Activated CD4-positive, alpha-beta T cell treated with anti-CD3 and anti-CD28 coated beads, Interleukin-2, Interleukin-4, amounts not matched to agents 100 ng/mL and 50 ng/mL, durations not matched to agents 16 hours and 8 hours (primary cell): ENCODE results near the gene CTXN3.
"Not testable (repeated sequence)": the region's sequence is repeated elsewhere in the genome, so short reads cannot be mapped to it uniquely, and the experiment has no call there.

Source experiments
- DNase-seq: peaks from one replicate; pipeline ENCODE4 v3.0.0-alpha.2; 2020; ENCODE audit warnings: low spot score

The CTXN3 gene

DNA sequence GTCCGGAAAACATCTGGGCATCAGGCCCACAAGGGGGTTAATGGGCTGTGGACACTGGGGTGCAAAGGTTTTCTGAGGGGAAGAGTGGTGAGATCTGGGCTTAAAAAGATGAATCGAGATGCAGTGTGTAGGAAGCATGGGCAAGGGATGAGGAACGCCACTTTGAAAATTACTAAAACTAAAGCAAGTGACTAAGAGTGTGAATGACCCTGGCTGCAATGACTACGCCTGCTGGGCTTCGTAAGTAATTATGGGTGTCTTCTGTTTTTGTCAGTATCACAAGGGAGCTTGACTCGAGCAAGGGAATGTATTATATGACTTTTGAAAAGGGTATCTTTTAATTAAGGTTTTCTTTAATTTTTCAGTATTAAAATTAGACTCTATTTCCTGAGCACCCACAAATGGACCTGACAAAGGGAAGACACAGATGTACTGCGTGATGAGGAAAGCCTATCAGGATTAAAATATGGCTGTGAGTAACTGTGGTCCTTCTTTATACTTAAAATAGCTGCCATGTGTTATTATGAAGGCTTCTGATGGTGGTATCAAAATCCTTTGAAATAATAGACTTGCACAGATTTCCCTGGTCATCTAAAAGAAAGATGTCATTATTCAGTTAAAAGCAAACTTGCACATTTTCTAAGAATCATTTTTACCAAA lies 4.2 kb downstream of the CTXN3 start:
- DNase-seq: no peak

GRCh38 chr5:127656825-127657224 lies 7.9 kb downstream of the CTXN3 start:
- DNase-seq: no peak

DNA sequence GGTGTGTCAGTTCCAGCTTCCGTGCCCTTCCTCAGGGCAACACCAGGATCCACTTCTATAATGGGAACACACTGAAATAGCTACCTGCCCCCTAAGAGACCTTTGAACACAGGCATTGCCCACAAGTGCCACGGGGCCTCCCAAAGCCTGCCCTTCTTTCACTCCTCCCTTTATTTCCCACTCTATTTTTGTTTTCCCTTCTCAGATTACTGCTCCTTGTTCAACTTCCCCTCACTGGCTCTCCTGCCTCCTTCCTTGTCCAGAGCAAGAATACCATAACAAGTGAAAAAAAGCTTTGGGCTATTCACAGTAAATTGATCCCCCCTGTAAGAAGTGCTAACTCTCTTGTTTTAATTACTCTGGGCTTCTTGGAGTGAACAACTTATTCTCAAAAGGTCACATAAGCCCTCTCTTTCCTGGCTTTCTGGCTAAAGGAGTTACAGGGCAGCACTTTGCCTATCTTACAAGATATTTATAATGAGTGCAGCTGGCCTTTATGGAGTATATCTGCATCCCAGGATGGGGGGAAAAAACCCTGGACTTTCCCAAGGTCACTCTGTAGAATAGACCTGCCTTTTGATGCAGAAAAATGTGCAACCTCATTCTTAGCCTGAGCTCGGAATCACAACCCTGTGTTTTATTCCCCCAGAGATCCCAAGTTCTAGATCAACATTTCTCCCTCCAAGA lies 11.3 kb downstream of the CTXN3 start:
- no peak for DNase-seq

DNA sequence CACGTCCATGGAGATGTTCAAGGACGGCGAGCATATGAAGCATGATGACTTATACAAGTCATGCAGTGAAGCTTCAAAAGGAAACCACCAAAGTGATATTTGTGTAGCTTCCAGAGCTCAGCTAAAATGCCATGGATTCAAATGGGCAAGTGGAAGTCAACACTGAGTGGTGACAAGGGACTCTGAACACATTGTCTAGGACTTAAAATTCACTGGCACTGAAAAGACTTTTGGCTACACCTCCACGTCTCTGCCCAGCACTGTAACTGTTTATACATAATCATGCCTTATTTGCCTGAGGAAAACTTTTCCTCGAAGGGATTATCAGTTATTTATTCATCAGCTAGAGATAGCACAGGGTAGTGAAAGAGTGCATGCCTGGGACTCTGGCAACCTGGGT lies 15.2 kb downstream of the CTXN3 start:
- no peak for DNase-seq

- DNase-seq: no peak
These were observed 16.8 kb downstream of the CTXN3 start for GRCh38 chr5:127665641-127666040.

- no peak for DNase-seq
These were observed 17.3 kb downstream of the CTXN3 start for GRCh38 chr5:127666043-127666716.

DNA sequence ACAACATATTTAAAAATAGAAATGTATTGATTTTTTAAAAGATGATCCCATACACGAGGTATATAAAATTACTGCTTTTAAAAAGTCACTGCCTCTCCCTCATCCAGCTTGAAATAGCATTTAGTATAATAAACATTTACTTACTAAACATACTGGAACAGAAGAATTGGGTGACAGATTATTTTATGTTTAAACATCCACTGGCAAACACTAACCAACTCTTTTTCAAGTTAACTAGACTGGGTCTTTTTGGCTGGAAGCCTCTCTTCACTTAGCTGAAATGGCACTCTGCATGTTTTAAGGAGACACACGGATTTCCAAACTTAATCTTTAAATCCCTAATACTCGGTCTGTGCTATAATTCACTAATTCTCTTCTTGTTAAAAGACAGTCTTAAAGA lies 19.0 kb downstream of the CTXN3 start:
- no peak for DNase-seq

- no peak for DNase-seq
These were observed 22.3 kb downstream of the CTXN3 start for GRCh38 chr5:127671218-127671617.

- no peak for DNase-seq
These were observed 24.4 kb downstream of the CTXN3 start for GRCh38 chr5:127673117-127673800.

- not testable (repeated sequence) for DNase-seq
These were observed 28.1 kb downstream of the CTXN3 start for GRCh38 chr5:127676951-127677350.

DNA sequence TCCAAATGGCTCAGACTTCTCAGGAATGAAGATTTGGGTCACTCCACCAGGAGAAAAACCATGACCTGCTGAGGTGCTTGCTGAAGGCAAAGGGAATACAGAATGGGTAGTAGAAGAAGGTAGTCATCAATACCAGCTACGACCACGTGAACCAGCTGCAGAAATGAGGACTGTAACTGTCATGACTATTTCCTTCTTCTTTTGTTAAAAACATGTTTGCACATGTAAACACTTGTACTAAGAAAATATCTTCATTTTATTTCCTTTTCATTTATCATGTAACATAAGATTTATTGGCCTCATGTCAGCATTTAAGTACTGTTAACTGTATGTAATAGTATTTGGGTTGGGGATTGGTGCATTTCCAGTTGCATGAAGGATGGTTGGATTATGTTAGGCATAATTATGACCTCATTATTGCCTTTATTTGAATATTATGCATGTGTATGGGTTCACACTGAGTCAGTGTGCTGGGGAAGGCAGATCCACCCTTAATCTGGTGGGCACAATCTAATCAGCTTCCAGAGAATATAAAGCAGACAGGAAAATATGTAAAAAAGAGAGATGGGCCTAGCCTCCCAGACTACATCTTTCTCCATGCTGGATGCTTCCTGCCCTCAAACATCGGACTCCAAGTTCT lies 30.9 kb downstream of the CTXN3 start:
- not testable (repeated sequence) for DNase-seq

DNA sequence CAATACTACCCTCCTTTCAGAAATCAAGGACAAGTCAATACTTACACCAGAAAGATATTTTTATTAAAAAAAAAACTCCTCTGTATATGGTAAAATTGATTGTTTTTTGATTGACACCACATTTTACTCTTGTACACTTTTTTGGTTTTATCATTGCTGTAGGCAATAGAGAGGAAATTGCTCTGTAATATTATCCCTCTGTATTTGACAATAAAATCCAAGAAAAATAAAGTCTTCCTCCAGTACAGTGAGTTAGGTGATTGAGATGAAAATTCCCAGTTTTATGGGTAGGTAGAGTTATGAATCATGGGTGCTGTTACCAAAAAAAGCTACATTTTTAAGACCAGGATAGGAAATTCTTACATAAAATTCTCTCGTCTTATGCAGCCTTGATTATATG lies 31.7 kb downstream of the CTXN3 start:
- DNase-seq: no peak

GRCh38 chr5:127683008-127683407 lies 34.1 kb downstream of the CTXN3 start:
- DNase-seq: no peak

GRCh38 chr5:127684726-127685467 lies 36.0 kb downstream of the CTXN3 start:
- no peak for DNase-seq

GRCh38 chr5:127685662-127686061 lies 36.8 kb downstream of the CTXN3 start:
- no peak for DNase-seq

- DNase-seq: no peak
These were observed 37.5 kb downstream of the CTXN3 start for GRCh38 chr5:127686424-127686823.

GRCh38 chr5:127694518-127695171 lies 45.8 kb downstream of the CTXN3 start:
- DNase-seq: no peak

DNA sequence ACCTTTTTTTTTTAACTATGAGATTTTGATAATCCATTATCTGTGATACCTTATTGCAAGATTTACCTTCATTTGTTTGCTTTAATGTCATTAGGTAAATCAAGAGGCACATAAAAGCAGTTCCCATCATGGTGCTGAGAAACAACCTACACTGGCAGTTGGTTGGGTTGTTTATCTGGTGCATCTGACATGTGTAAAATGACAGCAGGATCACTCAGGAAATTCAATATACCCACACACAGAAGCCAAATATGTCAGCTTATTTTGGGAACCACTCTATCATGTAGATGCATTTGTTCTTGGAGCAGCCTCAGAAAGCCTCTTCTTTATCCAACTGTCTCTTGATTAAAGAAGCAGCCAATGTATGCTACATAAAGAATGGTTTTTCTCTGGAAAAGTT lies 46.5 kb downstream of the CTXN3 start:
- no peak for DNase-seq

- no peak for DNase-seq
These were observed 47.8 kb downstream of the CTXN3 start for GRCh38 chr5:127696683-127697082.

GRCh38 chr5:127697894-127698600 lies 49.2 kb downstream of the CTXN3 start:
- no peak for DNase-seq
